GM21526 (cell line): ENCODE measurements around the gene DHX58.

Experiments used
- ATAC-seq: cut with Tn5 transposase; IDR thresholded peaks from one replicate; pipeline ENCODE4 v1.9.1; 2021; ENCODE audit warnings: moderate library complexity; ENCODE audit not compliant: unreplicated experiment, low FRiP score

Gene DHX58

GRCh38 chr17:42130310-42130936 lies 17.9 kb upstream of the DHX58 start:
- ATAC-seq: no peak

DNA sequence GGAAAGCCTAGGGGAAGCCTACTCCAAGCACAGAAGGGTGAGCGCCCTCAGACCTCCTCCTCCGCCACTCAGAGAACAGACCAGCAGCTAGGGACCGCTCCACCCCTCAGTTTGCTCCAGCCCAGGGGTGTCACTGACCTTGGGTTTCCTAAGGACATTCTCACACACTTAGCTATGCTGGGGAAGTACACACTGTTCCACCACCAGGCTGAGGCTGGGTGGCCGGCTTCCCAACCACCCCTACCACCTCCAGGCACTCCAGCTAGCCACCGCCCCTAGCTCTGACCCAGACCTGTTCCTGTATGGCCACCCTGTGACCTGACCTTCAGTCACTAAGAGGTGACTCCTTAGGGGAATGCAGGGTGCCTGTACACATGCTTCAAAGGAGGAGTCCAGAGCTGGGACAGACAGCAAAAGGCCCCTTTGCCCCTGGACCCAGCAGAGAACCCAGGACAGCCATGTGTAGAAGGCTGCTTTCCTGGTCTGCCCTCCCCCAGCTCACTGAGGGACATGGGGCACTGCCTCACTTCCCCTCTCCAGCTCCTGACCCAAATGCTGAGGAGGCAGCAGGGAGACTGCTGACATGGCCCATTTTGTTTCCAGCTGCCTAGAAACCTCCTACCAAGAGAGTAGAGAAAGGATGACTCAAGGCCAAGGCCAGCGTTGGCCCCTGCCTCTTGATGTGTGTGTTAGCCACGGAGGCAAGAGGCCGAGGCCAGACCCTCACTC lies 16.8 kb upstream of the DHX58 start:
- no peak for ATAC-seq

GRCh38 chr17:42127414-42127813 lies 14.9 kb upstream of the DHX58 start:
- ATAC-seq: no peak

GRCh38 chr17:42126836-42127235 lies 14.3 kb upstream of the DHX58 start:
- no peak for ATAC-seq

DNA sequence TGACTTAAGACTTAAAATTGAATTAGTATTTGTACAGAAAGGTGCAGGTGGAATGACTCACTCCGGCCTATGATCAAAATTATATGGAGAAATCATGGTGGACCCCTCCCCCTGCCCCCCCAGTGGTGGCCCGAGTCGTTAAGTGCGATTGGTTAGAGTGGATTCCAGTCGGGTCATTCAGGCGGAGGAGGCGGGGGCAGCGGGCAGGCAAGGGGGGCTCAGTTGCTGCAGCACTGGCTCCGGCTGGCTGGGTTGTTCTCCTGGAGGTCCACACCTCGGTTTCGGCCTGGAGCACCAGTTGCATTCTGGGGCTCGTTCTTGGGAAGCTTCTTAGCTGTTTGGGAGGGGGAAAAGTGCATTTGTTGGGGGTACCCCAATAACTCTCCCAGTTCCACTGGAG lies 13.1 kb upstream of the DHX58 start:
- no peak for ATAC-seq

DNA sequence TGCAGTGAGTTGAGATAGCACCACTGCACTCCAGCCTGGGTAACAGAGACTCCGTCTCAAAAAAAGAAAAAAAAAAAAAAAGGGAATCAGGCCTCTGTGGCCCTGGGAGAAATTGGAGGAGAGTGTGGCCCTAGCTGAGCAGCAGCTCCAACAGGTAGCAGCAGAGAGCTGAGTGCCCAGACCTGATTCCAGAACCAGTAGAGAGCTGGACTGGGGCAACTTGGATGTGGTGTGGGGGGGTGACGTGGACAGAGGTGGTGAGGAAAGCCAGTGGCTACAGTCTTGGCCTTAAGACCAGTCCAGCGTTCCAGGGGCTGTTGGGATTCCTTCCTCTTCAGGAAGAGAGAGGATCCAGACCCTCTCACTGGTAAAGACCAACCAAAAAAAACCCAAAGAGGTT lies 11.7 kb upstream of the DHX58 start:
- no peak for ATAC-seq

DNA sequence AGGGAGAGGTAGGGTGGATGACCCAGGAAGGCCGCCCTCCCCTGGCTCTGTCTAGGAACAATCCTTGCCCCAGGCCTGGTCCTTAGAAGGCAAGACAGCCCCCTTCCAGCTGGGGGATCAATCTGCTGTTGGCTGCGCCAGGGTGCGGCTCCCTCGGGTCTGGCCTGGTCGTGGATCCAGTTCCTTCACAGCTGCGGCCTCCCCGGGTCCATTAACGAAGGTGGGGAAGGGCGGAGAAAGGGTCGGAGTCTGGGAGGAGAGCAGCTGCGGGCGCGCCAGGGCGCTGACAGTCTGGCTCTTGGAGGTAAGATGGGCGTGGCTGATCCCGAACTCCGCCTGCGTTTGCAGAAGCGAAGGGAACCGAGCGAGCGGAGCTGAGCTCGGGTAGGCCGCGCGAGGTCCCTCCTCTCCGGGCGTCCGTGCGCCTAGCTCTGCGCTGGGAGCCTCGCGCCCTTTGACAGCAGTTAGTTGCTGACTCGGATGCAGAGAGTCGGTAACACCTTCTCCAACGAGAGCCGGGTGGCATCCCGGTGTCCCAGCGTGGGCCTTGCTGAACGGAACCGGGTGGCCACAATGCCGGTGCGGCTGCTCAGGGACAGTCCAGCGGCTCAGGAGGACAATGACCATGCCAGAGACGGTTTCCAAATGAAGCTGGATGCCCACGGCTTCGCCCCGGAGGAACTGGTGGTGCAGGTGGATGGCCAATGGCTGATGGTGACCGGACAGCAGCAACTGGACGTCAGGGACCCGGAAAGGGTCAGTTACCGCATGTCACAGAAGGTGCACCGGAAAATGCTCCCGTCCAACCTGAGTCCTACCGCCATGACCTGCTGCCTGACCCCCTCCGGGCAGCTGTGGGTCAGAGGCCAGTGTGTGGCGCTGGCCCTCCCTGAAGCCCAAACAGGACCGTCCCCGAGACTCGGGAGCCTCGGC lies 10.1 kb upstream of the DHX58 start, which contains the start of gene HSPB9:
HSPB9 (plus strand) TSS at position 434 of the 933 bp plus-strand sequence; CDS start at position 481, 47 bp downstream.
- no peak for ATAC-seq

GRCh38 chr17:42120770-42121769 lies 8.6 kb upstream of the DHX58 start, which contains the start of gene KAT2A:
Gene KAT2A, minus strand, starts transcription at chr17:42121367. Its CDS starts 63 bp downstream, at chr17:42121304.
- no peak for ATAC-seq

DNA sequence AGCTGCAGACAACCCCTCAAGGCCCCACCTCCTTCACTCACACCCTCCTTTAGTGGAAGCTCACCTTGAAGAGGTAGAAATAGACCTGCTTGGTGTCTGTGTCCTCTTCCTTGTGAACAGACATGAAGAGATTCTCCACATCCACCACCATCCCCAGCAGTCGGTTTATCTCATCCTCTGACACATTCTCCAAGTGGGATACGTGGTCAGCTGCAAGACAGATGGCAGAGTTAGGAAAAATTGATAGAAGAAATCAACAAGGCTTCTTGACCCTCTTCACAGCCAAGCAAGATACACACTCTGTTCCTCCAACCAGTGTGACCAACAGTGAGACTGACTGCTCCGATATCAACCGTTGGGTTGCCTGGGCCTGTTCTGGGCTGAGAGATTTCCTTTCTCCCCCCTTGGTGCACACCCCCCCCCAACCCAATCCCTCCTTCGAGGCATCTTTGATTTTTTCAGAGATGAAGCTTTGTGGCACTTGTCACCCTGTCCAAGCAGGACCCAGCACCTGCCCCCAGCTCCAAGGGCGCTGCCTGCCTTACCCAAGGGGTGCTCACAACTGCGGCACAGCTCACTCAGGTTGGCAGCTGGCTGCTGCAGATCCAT lies 7.8 kb upstream of the DHX58 start:
- ATAC-seq: no peak

DNA sequence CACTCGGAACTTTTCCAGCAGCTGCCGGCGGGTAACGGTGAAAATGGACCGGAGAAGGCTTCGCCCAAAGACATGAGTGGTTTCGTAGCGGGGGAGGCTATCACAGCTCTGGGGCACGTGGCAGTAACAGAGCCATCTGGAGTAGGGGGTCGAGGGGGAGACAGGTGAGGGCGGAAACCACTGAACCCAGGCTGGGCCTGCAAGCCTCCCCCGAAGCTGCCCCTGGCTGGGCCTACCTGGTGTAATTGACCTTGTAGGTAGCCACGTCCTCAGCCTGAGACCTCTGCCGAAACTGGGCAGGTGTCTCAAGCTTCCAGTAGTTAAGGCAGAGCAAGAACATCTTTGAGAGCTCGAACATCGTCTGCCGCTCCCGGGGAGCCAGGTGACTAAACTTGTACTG lies 6.8 kb upstream of the DHX58 start:
- no peak for ATAC-seq

GRCh38 chr17:42118545-42118944 lies 6.0 kb upstream of the DHX58 start:
- no peak for ATAC-seq

GRCh38 chr17:42118126-42118510 lies 5.6 kb upstream of the DHX58 start:
- no peak for ATAC-seq

DNA sequence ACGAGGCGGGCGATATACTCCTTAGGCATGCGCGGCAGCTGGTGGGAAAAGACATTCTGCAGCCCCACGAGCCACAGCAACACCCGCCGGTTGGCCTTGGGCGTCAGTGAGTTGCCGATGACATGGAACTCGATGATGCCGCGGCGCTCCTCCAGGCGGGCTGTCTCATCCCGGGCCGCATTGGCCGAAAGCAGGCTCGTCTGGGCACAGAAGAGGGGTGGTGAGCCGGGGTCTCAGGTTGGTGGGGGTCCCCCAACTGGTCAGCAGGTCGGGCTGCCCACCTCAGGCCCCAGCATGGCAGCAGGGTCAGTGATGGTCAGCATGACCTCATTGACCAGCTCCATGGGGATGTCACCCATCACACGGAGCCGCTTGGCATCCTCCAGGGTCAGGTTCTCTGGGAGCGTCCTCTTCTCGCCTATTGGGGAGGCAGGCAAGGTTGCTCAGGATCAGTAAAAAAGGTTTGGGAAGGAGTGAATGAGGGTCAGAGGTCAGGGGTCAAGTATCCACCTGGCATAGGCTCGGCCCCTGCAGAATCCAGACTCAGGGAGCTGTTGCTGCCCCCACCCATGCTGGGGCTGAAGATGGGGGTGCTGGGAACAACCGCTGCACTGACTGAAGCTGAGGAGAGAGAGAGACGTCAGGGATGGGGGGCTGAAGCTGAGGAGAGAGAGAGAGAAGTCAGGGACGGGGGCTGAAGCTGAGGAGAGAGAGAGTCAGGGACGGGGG lies 5.0 kb upstream of the DHX58 start:
- no peak for ATAC-seq

DNA sequence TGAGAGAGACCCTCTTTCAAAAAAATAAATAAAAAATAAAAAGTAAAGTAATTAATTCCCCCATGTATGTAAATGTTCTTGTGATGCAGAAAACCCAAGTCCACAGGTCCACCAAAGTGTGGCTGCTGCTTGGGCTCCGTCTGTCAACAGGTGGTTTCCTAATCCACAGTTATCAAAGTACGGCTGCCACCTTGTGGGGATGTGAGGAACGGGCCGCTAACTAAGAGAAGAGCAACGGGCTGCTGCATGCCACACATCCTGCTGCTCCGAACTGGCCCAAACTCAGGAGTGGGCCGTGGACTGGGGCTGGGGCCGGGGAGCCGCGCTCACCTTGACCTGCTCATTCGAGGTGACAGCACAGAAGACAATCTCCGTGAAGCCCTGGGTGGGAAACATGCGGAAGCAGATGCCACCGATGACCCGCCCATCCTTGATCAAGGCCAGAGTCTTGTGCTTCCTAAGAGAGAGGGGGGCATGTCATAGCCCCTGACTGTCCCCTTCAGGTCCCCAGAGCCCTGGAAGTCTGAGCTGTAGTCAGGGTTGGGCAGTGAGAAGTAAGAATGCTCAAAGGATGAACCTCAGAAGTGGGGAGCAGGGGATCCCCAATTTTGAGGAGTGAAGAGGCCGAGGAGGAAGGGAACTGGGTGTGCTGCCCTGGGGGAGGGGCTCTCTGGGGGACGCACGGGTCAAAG lies 4.3 kb upstream of the DHX58 start:
- no peak for ATAC-seq

- ATAC-seq: no peak
Observed at GRCh38 chr17:42114118-42114517, 1.6 kb upstream of the DHX58 start.

- no peak for ATAC-seq
Observed at GRCh38 chr17:42113293-42114069, 967 bp upstream of the DHX58 start.

GRCh38 chr17:42111871-42112551 lies 503 bp downstream of the DHX58 start:
- no peak for ATAC-seq
